M059J (cell line): ENCODE data around the gene MEGF6. TPM values are rescaled to one million over a fixed set of nuclear protein-coding genes. Genes with fewer than 3 reads are reported as not detected.

Source experiments
- DNase-seq: peaks from one replicate; pipeline ENCODE4 v3.0.0-alpha.2; 2012; ENCODE audit warnings: low read depth
- total RNA-seq: library from RNA; depleted of rRNA; stranded (reverse); fragments of >200 nt; shearing (Covaris generic); gene quantifications from 2 replicates; pipeline ENCODE4 v1.2.3, GENCODE V29; 2014

MEGF6 gene
- total RNA-seq, 1 experiment from 2014 or later = 20.9 TPM

GRCh38 chr1:3609769-3610526 is 1.4 kb downstream of the MEGF6 start:
- DNase-seq = no peak

- no peak for DNase-seq
Measured at GRCh38 chr1:3609016-3609768, 2.1 kb downstream of the MEGF6 start.

- no peak for DNase-seq
Measured at GRCh38 chr1:3608154-3608553, 3.2 kb downstream of the MEGF6 start.

DNA sequence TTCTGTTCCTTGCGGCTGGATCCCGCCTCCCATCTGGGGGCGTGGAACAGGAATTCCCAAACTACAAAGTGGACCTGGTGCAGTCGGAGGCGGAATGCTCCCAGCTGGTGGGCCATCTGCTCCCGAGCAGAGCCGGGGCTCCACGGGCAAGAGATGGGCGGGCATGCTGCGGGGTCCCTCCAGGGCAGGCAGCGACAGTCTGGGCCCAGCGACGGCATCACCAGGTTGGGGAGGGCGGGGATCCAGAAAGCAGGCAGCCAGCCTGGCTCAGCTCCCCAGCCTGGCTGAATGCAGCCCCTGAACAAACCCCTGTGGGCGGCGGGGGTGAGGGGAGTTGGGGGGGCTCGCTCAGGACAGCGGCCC is 3.6 kb downstream of the MEGF6 start:
- no peak for DNase-seq

DNA sequence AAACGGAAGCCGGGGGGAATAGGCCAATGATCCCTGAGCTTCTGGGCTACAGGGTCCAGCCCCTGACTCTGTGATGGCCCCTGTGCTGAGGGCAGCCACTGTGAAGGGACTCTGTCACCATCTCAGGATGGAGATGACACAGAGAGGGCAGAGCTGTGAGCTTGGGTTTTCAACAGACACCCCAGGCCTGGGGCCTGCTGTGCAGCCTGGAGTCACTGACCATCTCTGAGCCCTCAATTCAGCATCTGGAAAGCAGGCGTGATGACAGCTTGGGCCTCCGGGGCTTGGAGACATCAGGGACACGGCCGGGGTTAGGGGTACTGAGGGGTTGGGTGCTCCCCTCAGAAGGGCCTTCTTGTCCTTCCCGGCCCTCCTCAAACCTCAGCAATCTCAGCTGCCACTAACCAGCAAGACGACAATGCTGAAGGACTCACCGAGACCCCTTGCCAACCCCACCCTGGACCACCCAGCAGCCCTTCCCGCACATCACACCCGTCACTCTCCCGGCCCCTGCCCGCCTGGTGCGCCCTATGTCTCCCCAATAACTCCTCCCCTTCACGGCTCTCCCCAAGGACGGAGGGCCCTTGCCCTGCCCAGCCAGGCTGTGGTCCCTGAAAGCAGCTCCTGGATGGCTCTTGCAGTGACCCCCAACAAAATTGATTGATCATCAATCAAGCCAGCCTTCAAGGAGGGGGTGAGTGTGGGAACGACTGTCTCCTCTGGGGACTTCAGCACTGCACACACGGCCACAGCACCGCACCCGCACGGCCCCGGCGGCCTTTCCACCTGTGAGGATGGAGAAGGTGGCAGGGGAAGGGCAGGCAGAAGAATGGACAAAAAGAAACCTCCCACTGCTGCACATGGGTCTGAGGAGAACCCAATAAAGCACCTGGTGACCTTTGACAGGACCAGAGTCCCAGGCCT is 4.3 kb downstream of the MEGF6 start:
- no peak for DNase-seq

- DNase-seq = no peak
Measured at GRCh38 chr1:3604997-3605823, 6.1 kb downstream of the MEGF6 start.

DNA sequence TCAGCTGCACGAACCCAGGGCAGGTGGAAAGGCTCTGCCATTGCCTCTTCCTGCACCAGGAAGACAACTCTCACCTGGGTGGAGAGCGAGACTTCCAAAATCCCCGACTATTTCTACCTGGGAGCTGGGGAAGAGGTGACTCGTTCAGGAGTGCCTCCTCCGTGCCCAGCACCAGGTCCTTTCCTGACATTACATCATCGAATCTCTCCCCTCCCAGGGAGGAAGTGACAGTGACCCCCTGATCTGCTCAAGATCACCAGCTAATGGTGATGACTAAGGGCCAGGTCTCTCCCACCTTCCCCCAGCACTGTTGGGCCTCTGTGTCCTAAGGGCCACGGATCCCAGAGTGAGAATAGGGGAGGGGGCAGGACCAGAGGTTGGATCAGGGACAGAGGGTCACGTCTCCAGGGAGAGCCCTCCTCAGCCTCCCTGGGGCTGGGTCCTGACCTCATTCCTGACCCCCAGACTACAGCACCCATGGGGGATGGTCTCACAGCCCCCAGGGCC is 6.8 kb downstream of the MEGF6 start:
- no peak for DNase-seq

DNA sequence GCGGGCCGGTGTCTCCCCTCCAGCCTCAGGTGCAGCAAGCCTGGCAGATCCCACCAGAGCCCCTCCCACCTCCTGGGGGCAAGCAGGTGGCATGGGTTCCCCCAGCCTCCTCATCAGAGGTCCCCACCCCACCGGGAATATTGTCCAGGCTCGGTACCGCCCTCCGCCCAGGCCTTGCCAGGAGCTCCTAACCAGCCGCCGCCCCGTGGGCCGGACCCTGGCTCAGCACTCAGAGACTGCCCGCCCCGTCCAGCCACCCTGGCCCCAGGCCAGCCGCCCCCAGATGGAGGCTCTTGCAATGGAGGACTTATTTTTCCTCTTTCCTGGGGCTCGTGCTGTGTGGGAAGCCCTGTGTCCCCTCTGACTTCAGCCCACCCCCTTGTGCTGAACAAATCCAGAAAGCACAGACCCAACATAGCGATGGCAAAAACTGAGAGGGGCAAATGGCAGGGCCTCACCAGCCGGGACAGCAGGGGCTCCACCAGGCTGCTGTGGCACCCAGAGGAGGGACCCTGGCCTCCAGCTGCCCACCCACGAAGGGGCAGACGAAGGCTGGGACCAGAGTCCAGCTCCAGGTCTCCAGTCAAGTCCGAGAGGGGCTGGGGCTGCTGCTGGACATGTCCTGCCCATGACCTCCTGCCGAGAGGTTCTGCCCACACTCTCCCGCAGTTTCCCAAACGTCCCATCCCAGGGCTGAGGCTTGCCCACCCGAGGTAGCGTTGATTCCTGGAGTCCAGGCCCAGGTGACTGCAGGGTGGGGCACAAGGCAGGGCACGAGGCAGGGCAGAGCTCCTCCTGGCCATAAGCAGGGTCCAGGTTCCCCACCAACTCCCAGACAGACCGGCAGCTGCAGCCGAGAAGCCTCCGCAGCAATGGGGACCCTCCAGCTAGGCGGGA is 7.5 kb downstream of the MEGF6 start:
- no peak for DNase-seq

DNA sequence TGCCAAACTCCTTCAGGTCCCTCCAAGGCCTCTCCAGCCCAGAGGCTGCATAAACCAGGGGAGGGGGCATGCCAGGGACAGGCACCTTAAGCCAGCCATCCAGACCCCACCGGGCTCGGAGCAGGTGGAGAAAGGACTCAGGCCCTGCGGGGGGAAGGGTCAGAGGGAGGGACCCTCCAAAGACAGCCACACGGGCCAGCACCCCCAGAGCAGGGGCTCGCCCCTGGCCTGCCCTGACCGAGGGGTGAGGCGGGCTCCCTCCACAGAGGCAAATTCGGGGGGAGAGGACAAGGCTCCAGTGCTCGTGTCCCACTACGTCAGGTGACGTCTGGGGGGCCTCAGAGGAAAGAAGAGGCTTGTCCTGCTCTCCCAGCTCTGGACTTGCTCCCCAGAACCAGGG is 8.2 kb downstream of the MEGF6 start:
- no peak for DNase-seq

- no peak for DNase-seq
Measured at GRCh38 chr1:3602375-3602774, 8.9 kb downstream of the MEGF6 start.

DNA sequence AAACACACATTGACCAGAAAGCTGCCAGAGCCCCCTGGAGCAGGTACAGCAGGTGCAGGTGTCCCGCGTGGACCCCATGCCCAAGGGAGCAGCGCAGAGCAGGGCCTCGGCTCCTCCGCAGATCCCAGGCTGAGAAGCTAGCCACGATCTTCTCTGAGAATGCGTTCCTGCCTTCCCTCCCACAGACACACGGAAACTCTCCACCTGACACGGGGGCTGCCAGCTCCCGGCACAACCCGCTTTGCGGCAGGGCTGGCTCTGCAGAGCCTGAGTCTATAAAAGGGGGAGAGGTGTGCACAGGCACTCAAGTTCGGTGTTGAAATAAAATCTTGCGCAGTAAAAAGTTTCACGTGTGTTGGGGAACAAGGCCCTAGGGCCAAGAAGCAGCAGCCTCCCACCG is 9.6 kb downstream of the MEGF6 start:
- no peak for DNase-seq

GRCh38 chr1:3600354-3600753 is 11.0 kb downstream of the MEGF6 start:
- DNase-seq = no peak

DNA sequence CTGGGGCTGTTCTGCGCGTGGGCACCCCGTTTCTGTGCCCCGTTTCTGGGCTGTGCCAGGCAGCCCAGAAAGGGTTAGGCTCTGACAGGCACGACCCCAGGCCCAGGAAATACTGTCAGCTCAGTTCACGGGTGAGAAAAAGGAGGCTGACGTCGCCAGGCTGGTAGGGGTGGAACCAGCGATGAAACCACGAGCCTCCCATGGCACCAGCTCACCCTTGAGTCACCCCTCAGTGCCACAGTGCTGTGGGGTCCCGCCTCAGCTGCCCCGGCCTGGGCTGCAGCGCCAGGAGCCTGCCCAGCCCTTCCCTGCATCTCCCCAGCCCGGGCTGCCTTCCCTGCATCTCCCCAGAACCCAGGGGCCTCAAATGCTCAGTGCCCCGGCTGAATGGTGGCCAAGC is 11.5 kb downstream of the MEGF6 start:
- no peak for DNase-seq

GRCh38 chr1:3599286-3599811 is 12.0 kb downstream of the MEGF6 start:
- DNase-seq = peak; percentile 54

- no peak for DNase-seq
Measured at GRCh38 chr1:3598522-3599285, 12.6 kb downstream of the MEGF6 start.

DNA sequence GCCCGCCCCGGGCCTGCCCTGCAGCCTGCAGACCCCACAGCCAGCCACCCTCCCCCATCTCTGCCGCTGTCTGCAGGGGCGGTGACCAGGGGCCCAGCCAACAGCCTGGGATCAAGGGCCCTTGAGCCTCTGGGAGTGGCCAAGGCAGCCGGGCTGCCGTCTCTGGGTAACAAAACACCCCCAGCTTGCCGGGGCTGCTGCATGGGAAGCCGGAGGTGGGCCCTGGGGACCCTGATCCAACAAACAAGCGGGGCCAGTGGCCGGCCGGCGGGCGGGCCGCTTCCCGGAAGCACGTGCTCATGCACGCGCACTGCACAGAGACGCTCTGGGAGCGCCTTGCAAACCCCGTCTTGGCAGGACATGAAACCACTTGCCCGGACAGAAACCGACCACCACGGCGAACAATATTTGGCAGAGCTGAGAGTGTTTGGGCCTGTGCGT is 13.2 kb downstream of the MEGF6 start:
- DNase-seq = no peak

- no peak for DNase-seq
Measured at GRCh38 chr1:3597599-3597964, 13.7 kb downstream of the MEGF6 start.

- no peak for DNase-seq
Measured at GRCh38 chr1:3596663-3597598, 14.4 kb downstream of the MEGF6 start.
